Activated T-helper 9 cell treated with anti-CD3 and anti-CD28 coated beads, Interleukin-2, amount 50 U/mL, for 16 hours (primary cell): ENCODE results near the gene GHR.
"Not testable (repeated sequence)": the region's sequence is repeated elsewhere in the genome, so short reads cannot be mapped to it uniquely, and the experiment has no call there.

Experiments used
- DNase-seq: peaks from one replicate; pipeline ENCODE4 v3.0.0-alpha.2; 2020; ENCODE audit warnings: low read depth

Gene GHR

DNA sequence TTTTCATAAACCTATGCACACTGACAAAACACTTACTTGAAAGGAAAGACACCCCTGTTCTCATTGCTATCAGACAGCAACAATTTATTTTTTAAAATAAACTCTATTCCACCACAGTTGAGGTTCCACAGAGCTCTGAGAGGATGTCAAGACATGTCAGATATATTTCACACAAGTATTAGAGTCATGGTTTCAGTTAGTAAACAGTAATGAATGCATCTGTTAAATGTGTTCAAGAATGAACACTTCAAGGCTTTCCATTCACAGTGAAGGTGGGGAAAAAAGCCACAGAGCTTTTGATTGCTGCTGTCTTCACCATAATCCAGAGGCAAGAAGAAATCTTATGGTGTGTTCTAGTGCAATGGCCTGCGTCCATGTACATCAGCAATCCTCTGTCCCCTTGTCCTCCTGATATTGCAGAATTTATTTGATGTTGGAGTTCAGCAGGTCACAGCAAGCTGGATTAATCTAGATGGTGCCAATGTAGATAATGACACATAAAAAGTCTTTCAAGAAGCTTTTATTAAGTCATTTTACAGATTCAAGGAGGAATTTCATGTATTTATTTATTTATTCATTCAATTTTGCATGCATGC lies 146.8 kb downstream of the GHR start:
- no peak for DNase-seq

DNA sequence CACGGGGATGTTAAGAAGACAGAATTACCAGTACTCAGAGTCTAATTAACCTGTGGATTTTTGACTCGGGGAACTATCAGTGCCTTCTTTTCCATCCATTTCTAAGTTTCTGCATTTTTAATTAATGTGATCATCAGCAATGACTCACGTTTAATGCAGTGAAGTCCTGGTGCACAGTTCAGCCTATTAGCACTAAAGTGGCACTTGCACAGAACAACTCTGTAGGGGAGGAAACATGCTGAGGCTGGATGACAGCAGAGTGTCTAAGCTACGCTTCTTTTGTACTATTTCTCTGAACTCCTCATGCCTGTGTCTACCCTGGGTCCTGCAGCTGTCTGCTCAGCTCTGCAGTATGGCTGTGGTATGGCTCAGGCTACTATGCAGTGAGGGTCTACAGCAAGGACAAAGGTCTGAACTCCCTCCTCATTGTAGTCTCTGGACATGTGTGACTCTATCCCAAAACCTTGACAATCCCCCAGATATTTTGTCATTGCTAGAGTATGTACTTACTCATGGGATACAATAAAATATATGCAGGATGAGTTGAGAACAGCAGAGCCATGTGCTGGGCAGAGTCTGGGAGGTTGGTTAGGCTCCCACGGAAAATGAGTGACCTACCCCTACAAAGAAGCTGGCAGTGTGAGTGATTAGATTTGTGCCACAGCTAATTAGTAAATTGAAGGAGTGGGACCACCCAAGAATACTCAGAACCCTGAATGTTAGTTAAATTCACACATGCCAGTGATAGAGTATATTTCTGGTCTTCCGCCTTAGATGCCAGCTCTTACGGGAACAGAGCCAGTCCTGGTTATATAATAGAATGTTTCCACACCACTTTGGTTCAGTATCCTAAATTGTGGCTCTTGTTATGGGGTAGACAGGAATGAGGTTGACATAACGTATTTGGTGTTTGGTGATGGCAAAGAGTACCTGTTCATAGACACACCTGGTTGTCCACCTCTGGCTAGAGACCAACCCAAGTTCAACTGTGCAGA lies 148.0 kb downstream of the GHR start:
- no peak for DNase-seq

GRCh38 chr5:42572313-42572712 lies 149.1 kb downstream of the GHR start:
- no peak for DNase-seq

GRCh38 chr5:42573386-42573785 lies 150.1 kb downstream of the GHR start:
- DNase-seq = no peak

DNA sequence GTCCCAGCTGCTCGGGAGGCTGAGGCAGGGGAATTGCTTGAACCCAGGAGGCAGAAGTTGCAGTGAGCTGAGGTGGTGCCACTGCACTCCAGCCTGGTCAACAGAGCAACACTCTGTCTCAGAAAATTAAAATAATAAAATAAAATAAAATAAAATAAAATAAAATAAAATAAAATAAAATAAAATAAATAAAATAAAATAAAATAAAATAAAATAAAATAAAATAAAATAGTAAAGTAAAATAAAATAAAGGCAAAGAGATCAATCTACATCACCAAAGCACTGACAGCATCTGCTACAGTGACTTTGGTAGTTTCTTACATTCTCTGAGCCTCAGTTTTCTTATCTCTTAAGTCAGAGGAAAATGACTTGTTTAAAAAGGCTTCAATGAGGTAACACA lies 152.7 kb downstream of the GHR start:
- DNase-seq = not testable (repeated sequence)

DNA sequence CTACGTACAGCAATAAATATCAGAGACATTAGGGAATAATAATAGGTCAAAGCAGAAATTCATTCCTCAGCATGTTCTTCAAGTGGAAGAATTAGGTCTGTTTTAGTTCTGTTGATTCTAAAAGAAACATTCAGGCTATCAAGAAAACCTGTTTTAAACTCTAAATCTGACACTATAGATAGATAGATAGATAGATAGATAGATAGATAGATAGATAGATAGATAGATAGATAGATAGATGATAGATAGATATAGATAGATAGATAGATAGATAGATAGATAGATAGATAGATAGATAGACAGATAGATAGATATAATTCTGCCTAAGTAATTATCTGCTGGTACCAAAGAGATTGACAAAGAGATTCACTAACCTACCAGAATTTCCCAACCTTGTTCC lies 155.7 kb downstream of the GHR start:
- DNase-seq = not testable (repeated sequence)

DNA sequence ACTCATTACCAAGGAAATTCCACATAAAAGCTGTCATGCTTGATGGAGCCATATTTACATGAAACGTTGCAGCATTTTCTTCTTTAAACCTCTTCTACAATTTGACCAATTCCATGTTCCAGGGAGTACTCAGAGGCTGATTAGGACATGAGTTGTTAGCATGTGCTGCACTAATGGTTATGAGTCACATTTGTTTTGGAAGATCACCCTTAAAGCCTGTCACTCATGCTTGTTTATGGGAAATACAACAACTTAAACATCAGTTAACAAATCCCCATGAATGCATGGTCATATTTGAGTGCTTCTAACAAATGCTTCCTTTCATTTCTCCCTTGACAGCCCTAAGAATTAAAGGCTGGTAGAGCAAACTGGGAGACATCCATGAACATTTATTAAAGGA lies 156.1 kb downstream of the GHR start:
- no peak for DNase-seq

DNA sequence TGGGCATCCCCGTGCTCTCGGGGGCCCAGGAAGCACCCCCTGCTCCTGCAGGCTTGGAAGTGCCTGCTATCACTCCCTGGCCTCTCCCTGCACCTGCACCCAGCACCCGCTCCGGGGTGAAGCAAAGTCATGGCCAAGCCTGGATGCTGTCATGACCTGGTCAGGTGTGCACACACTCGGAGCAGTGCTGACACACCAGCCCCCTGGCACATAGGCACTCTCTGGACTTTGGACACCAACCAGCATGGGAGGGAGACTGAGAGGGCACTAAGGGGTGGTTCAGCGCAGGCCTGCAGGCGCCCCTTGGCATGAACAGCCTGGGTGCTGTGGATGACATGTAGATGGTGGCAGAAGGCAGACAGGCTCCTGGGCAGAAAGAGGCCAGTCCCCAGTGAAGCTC lies 158.6 kb downstream of the GHR start:
- no peak for DNase-seq

DNA sequence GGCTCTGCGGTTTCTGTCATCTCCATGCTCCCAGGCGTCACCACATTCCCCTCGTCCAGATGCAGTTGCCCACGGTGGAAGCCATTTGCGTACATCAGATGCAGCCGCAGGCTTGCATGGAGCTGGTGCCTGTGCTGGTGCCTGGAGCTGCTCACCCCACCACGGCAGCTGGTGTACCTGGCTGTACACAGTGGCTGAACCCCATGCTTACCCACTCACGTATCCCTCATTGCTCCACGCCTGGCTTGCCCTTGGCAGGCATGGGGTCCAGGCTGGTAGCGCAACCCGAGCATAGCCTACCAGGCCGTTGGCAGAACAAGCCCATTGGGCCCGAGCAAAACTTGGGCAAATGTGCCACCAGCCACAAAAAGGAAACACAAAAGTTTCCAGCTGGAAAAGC lies 159.5 kb downstream of the GHR start:
- DNase-seq = no peak

DNA sequence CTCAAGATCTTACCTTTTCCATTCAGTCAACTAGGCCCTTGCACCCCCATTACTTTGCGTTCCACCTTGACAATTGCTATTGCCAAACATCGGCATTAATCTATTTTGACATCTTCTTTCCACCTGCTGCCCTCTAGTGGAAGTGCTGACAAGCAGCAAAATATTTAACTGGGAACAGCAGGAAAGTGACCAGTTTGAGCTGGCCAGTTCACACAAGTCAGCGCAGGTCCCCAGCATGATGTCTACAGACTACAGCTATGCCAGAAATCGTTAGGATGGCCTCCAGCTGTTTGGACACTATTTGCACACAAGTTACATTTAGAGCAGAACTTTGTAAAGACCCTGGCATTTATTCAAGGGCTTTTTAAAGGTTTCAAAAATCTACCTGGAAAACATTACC lies 160.1 kb downstream of the GHR start:
- DNase-seq = no peak

GRCh38 chr5:42586625-42587024 lies 163.4 kb downstream of the GHR start:
- DNase-seq = no peak

DNA sequence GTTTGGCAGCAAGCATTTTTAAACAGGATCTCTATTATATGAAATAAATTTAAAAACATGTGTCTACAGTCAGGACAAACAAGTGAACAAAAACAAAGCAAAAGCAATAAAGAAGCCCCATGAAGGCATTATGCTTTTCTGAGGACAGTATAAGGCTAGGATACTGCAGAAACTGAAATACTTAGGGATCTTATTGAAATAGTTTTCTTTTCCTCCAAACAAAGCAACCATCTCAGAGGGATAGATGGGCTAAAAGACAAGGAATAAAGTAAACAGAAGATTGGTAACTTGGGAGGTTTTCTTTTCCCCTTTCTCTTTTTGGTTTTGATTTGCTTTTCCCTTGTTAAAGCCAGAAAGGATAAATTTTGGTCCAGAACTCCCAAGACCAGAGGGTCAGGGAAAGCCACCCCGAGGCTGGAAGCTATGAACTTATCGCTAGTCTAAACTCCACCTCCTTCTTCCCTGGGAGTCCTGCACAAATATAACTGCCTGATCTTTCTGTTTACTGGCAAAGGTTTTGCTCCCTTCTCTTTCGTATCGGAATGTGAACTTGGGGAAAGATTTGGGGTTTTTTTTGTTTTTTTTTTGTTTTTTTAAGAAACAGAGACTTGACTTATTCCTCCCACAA lies 164.0 kb downstream of the GHR start:
- DNase-seq = no peak

DNA sequence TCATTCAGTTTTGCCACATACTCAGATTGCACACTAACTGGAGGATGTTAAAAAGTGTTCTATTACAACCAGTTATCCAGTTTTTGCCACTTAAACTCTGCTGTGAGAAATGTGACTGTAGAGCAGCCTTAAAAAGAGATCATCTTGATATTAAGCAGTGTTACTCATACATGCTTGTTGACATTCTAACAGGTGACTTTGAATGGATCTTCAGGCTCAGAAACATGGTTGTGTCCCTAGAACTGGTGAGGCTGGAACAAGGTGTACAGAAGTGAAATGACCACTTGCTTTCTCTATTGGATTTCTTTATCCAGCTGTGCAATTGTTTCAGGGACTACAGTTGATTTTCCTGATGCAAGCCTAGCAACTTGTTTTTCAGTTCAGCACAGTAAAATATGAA lies 167.3 kb downstream of the GHR start:
- DNase-seq = no peak

GRCh38 chr5:42591015-42591414 lies 167.8 kb downstream of the GHR start:
- no peak for DNase-seq

DNA sequence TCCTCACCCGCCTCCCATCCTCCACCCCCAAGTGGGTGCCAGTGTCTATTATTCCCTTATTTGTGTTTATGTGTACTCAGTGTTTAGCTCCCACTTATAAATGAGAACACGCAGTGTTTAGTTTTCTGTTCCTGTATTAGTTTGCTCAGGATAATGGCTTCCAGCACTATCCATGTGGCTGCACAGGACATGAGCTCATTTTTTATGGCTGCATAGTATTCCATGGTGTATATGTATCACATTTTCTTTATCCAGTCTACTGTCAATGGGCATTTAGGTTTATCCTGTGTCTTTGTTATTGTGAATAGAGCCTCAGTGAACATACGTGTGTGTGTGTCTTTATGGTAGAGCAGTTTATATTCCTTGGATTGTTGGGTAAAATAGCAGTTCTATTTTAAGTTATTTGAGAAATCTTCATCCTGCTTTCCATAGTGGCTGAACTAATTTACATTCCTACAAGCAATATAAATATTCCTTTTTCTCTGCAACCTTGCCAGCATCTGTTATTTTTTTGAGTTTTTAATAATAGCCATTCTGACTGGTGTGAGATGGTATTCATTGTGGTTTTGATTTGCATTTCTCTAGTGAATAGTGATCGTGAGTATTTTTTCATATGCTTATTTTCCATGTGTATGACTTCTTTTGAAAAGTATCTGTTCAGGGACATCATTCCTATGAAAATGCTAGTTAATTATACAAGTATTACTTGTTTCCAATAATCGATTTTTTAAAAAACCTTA lies 169.3 kb downstream of the GHR start:
- no peak for DNase-seq

DNA sequence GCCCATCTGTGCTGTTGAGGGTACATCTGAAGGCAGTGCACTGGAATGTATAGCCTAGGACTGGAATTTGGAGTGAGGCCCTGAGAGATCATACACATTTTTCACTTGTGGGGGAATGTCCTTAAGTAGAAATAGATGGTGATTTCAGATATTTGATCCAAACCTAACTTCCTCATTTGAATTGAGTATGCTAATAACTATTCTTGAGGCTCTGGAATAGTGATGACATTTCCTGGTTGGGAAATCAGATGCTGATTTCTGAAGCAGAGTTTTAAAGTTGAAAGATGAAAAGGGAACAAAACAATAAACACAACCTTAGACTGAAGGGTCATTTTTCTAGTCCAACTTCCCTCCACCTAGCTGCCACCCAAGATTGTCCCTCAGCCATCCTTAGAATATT lies 170.4 kb downstream of the GHR start:
- no peak for DNase-seq

DNA sequence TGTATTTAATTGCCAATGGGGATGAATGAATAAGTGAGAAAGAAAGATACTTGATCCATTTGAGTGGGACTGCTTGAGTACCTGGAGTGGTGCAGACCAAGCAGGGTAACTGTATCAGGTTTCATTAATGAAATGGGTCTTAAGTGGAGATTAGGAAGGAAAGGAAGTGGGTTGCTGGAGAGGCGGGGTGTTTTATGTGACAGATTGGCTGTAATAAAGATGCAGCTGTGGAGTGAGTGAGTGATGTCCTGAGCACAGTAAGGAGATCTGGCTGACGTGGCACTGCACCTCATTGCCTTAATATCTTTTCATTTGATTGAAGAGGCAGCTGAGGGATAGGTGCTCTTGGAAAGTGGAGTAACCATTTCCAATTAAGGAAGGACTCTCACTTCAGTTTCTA lies 172.4 kb downstream of the GHR start:
- no peak for DNase-seq

- no peak for DNase-seq
Measured at GRCh38 chr5:42596817-42597216, 173.6 kb downstream of the GHR start.

DNA sequence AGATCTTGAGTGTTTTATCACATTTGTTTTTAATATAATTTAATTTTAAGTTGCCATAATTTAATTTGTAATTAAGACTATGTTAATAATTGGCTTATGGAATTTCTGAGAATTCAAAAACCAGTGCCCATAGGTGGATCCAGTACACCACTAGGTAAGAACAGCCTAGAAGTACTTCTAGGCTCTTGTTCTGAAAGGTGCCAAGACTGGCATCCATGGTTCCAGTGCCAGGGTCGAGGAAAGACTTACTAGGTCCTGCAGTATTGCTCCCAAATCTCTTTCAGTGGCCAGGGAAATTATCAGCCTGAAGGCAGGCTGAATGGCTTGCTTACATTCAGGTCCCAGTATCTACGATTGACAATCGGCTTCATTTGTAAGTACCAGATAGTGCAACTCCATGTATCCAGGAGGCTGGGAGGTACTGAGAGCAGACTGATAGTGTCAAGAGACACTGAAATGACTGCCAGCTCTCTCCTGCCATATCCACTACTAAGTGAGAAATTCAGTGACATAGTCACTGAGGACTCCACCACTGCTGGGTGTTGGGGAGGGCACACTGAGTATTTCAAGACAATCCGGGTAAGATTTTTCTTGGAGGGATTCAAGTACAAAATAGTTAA lies 174.2 kb downstream of the GHR start:
- no peak for DNase-seq

DNA sequence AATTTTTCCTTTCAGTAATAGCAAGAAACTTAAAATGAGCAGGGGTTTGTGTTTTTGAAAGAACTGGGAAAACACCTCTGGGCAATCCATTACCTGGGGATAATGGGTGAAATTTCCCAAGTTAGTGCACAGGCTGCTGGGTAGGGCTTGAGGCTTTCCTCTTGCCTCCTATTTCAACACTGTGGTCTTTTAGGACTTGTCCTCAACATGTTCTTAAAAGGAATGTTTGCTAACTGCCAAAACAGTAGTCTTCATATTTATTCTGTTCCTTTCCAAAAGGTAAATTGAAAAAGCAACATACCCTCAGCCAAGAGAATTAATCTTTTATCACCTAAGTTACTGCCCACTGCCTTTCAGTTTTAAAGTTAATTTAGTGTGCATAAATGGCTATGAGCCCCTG lies 175.1 kb downstream of the GHR start:
- DNase-seq = no peak

DNA sequence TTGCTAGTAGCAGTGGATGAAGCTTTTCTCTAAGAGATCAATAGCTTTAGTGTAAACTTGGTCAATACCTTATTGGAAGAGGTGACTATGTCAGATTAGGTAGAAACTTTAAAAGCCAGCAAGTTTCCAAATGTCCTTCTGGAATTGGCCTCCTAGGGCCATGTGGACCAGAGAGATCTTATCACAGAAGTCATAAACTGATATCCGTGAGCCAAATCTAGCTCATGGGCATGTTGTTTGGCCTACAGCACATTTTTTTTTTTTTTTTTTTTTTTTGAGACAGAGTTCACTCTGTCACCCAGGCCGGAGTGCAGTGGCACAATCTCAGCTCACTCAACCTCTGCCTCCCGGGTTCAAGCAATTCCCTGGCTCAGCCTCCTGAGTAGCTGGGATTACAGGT lies 175.9 kb downstream of the GHR start:
- no peak for DNase-seq

GRCh38 chr5:42600441-42600840 lies 177.2 kb downstream of the GHR start:
- no peak for DNase-seq
